ENCODE measurements around the gene LMAN1L. TPM values are rescaled to one million over a fixed set of nuclear protein-coding genes. Genes with fewer than 3 reads are reported as not detected.

LMAN1L gene
- total RNA-seq, 1 donor from 2014 or later: not detected

- no peak for DNase-seq (ENCODE audit: low spot score)
- Mint-ChIP-seq H3K27ac (ENCODE audit: unreplicated experiment) (no peak overlapping the region), H3K4me1 (ENCODE audit: unreplicated experiment) (peaks cover 32% of the 10 kb centered on the region), H3K9me3 (ENCODE audit: unreplicated experiment) (no peaks in the 10 kb centered on the region), H3K36me3 (ENCODE audit: low read depth, unreplicated experiment) (peaks cover 1% of the 10 kb centered on the region), H3K4me3 (ENCODE audit: unreplicated experiment) (no peak overlapping the region), H3K27me3 (ENCODE audit: unreplicated experiment) (peaks cover 2% of the 10 kb centered on the region)
- TF ChIP-seq CTCF (IDR thresholded peaks at IDR 0.05; ENCODE audit: unreplicated experiment): no peak
Measured at GRCh38 chr15:74791007-74791406, 21.6 kb upstream of the LMAN1L start.

- Mint-ChIP-seq H3K27ac (ENCODE audit: unreplicated experiment) (no peak overlapping the region), H3K36me3 (ENCODE audit: low read depth, unreplicated experiment) (peaks cover 4% of the 10 kb centered on the region), H3K27me3 (ENCODE audit: unreplicated experiment) (peaks cover 2% of the 10 kb centered on the region), H3K9me3 (ENCODE audit: unreplicated experiment) (no peaks in the 10 kb centered on the region), H3K4me1 (ENCODE audit: unreplicated experiment) (peaks cover 32% of the 10 kb centered on the region), H3K4me3 (ENCODE audit: unreplicated experiment) (no peak overlapping the region)
- DNase-seq (ENCODE audit: low spot score): no peak
- TF ChIP-seq CTCF (IDR thresholded peaks at IDR 0.05; ENCODE audit: unreplicated experiment): no peak
Measured at GRCh38 chr15:74791667-74792066, 21.0 kb upstream of the LMAN1L start.

GRCh38 chr15:74792227-74793016, 20.2 kb upstream of the LMAN1L start:
- Mint-ChIP-seq H3K27ac (ENCODE audit: unreplicated experiment) (no peak overlapping the region), H3K9me3 (ENCODE audit: unreplicated experiment) (no peaks in the 10 kb centered on the region), H3K36me3 (ENCODE audit: low read depth, unreplicated experiment) (peaks cover 4% of the 10 kb centered on the region), H3K27me3 (ENCODE audit: unreplicated experiment) (peaks cover 2% of the 10 kb centered on the region), H3K4me3 (ENCODE audit: unreplicated experiment) (no peak overlapping the region), H3K4me1 (ENCODE audit: unreplicated experiment) (peaks cover 31% of the 10 kb centered on the region)
- TF ChIP-seq CTCF (IDR thresholded peaks at IDR 0.05; ENCODE audit: unreplicated experiment): no peak
- DNase-seq (ENCODE audit: low spot score): no peak

GRCh38 chr15:74793135-74794028, 19.3 kb upstream of the LMAN1L start:
- peaks cover 2% of the 10 kb centered on the region for H3K27me3 Mint-ChIP-seq (ENCODE audit: unreplicated experiment)
- peaks cover 22% of the 10 kb centered on the region for H3K4me1 Mint-ChIP-seq (ENCODE audit: unreplicated experiment)
- TF ChIP-seq CTCF (IDR thresholded peaks at IDR 0.05; ENCODE audit: unreplicated experiment): no peak
- H3K27ac Mint-ChIP-seq (ENCODE audit: unreplicated experiment): no peak overlapping the region
- H3K9me3 Mint-ChIP-seq (ENCODE audit: unreplicated experiment): no peaks in the 10 kb centered on the region
- H3K4me3 Mint-ChIP-seq (ENCODE audit: unreplicated experiment): no peak overlapping the region
- DNase-seq (ENCODE audit: low spot score): no peak
- peaks cover 4% of the 10 kb centered on the region for H3K36me3 Mint-ChIP-seq (ENCODE audit: low read depth, unreplicated experiment)

Data from endothelial cell (in vitro differentiated cells).